ENCODE data around the gene GAL3ST3. TPM values are rescaled to one million over a fixed set of nuclear protein-coding genes. Genes with fewer than 3 reads are reported as not detected.
"Not testable (repeated sequence)": the region's sequence is repeated elsewhere in the genome, so short reads cannot be mapped to it uniquely, and the experiment has no call there.

Gene GAL3ST3
- total RNA-seq = not detected in 2 replicates

- DNase-seq (ENCODE audit: insufficient read length, low spot score, missing footprints) = peak; percentile 86
- Histone ChIP-seq H3K27ac (ENCODE audit: low read depth, low read length) (no peak within 1 kb of the TSS), H4K20me1 (ENCODE audit: insufficient read depth, low read length) (peaks cover 4% of the 10 kb centered on the region), H3K27me3 (ENCODE audit: insufficient read depth, low read length) (peaks cover 16% of the 10 kb centered on the region), H3K36me3 (ENCODE audit: insufficient read depth, low read length) (peaks cover 4% of the 10 kb centered on the region), H2AFZ (ENCODE audit: low read length) (no peak within 1 kb of the TSS), H3K4me1 (ENCODE audit: insufficient read depth, low read length) (peaks cover 13% of the 10 kb centered on the region), H3K9me3 (ENCODE audit: low read depth, low read length) (no peaks in the 10 kb centered on the region), H3K4me2 (ENCODE audit: insufficient read depth, low read length) (no peak within 1 kb of the TSS), H3K4me3 (ENCODE audit: insufficient read depth, low read length) (no peak within 1 kb of the TSS), H3K79me2 (ENCODE audit: insufficient read depth, low read length) (peaks cover 17% of the 10 kb centered on the region)
- TF ChIP-seq CTCF (IDR thresholded peaks at IDR 0.05; ENCODE audit: extremely low read depth, low read depth, low read length) = no peak
Observed at GRCh38 chr11:66048547-66049323, at the start of gene GAL3ST3. Gene GAL3ST3, minus strand, starts transcription at chr11:66049161. Its CDS starts 3,746 bp downstream, at chr11:66045415.

- H2AFZ ChIP-seq (ENCODE audit: low read length); H3K4me1 ChIP-seq (ENCODE audit: insufficient read depth, low read length); H3K36me3 ChIP-seq (ENCODE audit: insufficient read depth, low read length); H3K9me3 ChIP-seq (ENCODE audit: low read depth, low read length); H3K27me3 ChIP-seq (ENCODE audit: insufficient read depth, low read length); H3K27ac ChIP-seq (ENCODE audit: low read depth, low read length); DNase-seq (ENCODE audit: insufficient read length, low spot score, missing footprints); H3K4me3 ChIP-seq (ENCODE audit: insufficient read depth, low read length); H3K4me2 ChIP-seq (ENCODE audit: insufficient read depth, low read length); H4K20me1 ChIP-seq (ENCODE audit: insufficient read depth, low read length): not testable (repeated sequence)
- H3K79me2 ChIP-seq (ENCODE audit: insufficient read depth, low read length) = peaks cover 47% of the 10 kb centered on the region
Observed at GRCh38 chr11:66092125-66092524, 43.2 kb upstream of the GAL3ST3 start.

GRCh38 chr11:66090288-66090687 is 41.3 kb upstream of the GAL3ST3 start:
- DNase-seq (ENCODE audit: insufficient read length, low spot score, missing footprints) = no peak
- no peak overlapping the region for H3K4me2 ChIP-seq (ENCODE audit: insufficient read depth, low read length)
- peaks cover 3% of the 10 kb centered on the region for H3K36me3 ChIP-seq (ENCODE audit: insufficient read depth, low read length)
- H3K27me3 ChIP-seq (ENCODE audit: insufficient read depth, low read length) = no peaks in the 10 kb centered on the region
- no peak for TF ChIP-seq CTCF (IDR thresholded peaks at IDR 0.05; ENCODE audit: extremely low read depth, low read depth, low read length)
- peaks cover 52% of the 10 kb centered on the region for H3K79me2 ChIP-seq (ENCODE audit: insufficient read depth, low read length)
- H4K20me1 ChIP-seq (ENCODE audit: insufficient read depth, low read length) = peaks cover 17% of the 10 kb centered on the region
- no peak overlapping the region for H3K27ac ChIP-seq (ENCODE audit: low read depth, low read length)
- no peaks in the 10 kb centered on the region for H3K9me3 ChIP-seq (ENCODE audit: low read depth, low read length)
- no peaks in the 10 kb centered on the region for H3K4me1 ChIP-seq (ENCODE audit: insufficient read depth, low read length)
- no peak overlapping the region for H3K4me3 ChIP-seq (ENCODE audit: insufficient read depth, low read length)
- H2AFZ ChIP-seq (ENCODE audit: low read length) = no peak overlapping the region

GRCh38 chr11:66089067-66089466 is 40.1 kb upstream of the GAL3ST3 start:
- Histone ChIP-seq H3K4me2 (ENCODE audit: insufficient read depth, low read length) (no peak overlapping the region), H3K36me3 (ENCODE audit: insufficient read depth, low read length) (peaks cover 3% of the 10 kb centered on the region), H3K4me1 (ENCODE audit: insufficient read depth, low read length) (peaks cover 8% of the 10 kb centered on the region), H3K27ac (ENCODE audit: low read depth, low read length) (no peak overlapping the region), H3K4me3 (ENCODE audit: insufficient read depth, low read length) (no peak overlapping the region), H3K79me2 (ENCODE audit: insufficient read depth, low read length) (peaks cover 63% of the 10 kb centered on the region), H3K9me3 (ENCODE audit: low read depth, low read length) (no peaks in the 10 kb centered on the region), H3K27me3 (ENCODE audit: insufficient read depth, low read length) (no peaks in the 10 kb centered on the region), H4K20me1 (ENCODE audit: insufficient read depth, low read length) (peaks cover 25% of the 10 kb centered on the region), H2AFZ (ENCODE audit: low read length) (no peak overlapping the region)
- DNase-seq (ENCODE audit: insufficient read length, low spot score, missing footprints) = no peak
- TF ChIP-seq CTCF (IDR thresholded peaks at IDR 0.05; ENCODE audit: extremely low read depth, low read depth, low read length) = no peak

Measured in osteoblast (primary cell).